CD4-positive, alpha-beta T cell treated with Interleukin-2 at 100 ng/mL for 4 hours (primary cell): ENCODE results near the gene PLPP1.

Source experiments
- DNase-seq: peaks from one replicate; pipeline ENCODE4 v3.0.0-alpha.2; 2020; ENCODE audit warnings: low spot score

Gene PLPP1

DNA sequence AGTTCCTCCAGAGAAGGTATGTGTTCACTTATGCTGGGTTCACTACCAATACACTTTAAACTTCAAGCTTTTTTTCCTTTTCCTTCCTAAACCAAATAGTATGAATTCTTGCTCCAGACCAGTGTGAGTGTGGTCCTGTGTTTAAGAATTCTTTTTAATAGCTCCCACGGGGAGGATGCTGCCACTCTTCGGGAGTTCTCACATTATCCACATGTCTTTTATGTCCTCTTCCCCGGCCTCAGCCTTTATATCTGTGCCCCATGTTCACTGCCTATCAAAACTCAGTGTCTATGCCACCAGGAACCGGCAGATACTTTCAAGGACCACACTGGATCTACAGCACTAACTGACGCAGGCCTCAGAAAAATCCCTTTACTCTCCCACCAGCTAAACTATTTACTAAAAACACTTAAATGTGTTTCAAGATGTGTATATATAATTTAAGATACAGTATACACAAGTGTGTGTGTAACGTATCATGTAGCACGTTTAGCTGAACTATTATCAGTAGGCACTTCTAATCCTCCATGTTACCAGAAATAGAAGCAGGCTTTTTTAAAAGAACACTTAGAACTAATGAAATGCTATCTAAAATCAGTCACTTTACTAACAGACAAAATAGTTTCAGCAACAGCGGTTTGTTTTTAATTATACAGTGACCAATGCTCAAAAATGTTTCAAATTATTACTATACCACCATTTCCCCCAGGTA lies 88.0 kb downstream of the PLPP1 start:
- DNase-seq: no peak

DNA sequence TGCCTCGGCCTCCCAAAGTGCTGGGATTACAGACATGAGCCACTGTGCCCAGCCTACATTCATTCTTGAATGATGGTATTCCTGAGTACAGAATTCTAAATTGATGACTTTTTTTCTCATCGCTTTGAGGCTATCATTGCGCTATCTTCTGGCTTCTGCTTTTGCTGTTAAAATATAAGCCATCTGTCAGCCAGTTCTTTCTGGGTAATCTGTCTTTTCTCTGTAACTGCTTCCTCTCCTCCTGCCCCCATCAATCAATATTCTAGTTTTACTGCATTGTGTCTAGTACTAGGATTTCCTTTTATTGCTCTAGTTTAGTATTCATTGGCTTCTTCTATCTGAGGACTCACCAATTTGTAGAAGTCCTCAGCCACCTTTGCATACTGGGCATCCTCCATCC lies 89.0 kb downstream of the PLPP1 start:
- DNase-seq: no peak

DNA sequence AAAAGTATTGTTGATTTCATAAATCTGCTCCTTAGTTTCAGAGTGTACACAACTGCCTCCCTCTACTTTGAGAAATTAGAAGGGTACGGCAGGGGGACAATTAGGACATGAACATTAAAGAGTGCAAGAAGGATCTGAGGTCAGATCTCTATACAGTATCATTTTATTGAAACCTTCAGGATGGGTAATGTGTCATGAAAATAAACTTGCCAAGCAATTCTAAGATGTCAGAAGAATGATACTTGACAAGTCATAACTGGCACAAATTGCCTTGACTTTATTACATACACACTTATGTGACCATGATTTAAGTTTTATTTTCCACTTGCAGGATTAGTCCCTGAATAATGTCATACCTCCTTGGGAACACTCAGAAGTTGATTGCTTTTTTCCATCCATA lies 92.8 kb downstream of the PLPP1 start:
- DNase-seq: no peak

GRCh38 chr5:55441107-55441771 lies 93.5 kb downstream of the PLPP1 start:
- no peak for DNase-seq

GRCh38 chr5:55440188-55440646 lies 94.5 kb downstream of the PLPP1 start:
- no peak for DNase-seq

GRCh38 chr5:55438998-55439397 lies 95.8 kb downstream of the PLPP1 start:
- no peak for DNase-seq

- DNase-seq: no peak
Observed at GRCh38 chr5:55437859-55438206, 96.9 kb downstream of the PLPP1 start.

DNA sequence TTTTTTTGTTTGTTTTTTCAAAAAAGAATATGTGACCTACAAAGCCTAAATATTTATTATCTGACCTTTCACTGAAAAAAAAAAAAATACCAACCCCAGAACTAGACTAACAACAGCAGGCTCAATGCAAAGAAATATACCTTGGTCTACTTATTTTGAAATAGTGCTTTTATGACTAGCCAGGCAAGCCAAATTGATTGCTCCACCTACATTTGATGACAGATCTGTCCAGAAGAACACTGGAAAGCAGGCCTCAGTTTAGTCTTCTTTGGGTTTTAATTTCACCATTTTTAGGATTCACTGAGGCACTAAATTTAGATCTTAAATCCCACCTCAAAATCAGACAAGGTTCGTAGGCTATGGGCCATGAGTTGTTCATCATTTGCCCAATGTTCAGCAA lies 97.3 kb downstream of the PLPP1 start:
- DNase-seq: no peak

- DNase-seq: no peak
Observed at GRCh38 chr5:55432549-55432948, 102.2 kb downstream of the PLPP1 start.

GRCh38 chr5:55429613-55430253 lies 105.0 kb downstream of the PLPP1 start:
- DNase-seq: no peak

GRCh38 chr5:55429221-55429612 lies 105.5 kb downstream of the PLPP1 start:
- DNase-seq: no peak

GRCh38 chr5:55427157-55427556 lies 107.6 kb downstream of the PLPP1 start:
- DNase-seq: no peak

GRCh38 chr5:55426455-55426854 lies 108.3 kb downstream of the PLPP1 start:
- DNase-seq: no peak

- DNase-seq: no peak
Observed at GRCh38 chr5:55421074-55421529, 113.7 kb downstream of the PLPP1 start.

GRCh38 chr5:55418994-55419968 lies 115.5 kb downstream of the PLPP1 start:
- DNase-seq: no peak

- DNase-seq: no peak
Observed at GRCh38 chr5:55416306-55416705, 118.5 kb downstream of the PLPP1 start.

DNA sequence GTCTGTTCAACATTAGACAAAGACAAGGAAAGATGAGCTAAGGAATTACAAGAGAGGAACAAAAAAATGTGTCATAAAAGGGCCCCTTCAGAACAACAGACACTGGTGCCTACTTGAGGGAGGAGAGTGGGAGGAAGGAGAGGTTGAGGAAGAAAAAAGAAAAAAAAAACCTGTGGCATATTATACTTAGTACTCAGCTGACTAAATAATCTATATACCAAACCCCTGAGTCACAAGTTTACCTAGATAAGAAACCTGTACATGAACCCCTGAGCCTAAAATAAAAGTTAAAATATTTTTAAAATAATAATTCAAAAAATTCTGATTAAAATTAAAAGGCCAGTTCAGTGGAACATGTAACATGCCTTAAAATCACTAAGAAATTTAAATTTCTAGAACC lies 119.7 kb downstream of the PLPP1 start:
- no peak for DNase-seq

GRCh38 chr5:55413644-55414043 lies 121.1 kb downstream of the PLPP1 start:
- DNase-seq: no peak

DNA sequence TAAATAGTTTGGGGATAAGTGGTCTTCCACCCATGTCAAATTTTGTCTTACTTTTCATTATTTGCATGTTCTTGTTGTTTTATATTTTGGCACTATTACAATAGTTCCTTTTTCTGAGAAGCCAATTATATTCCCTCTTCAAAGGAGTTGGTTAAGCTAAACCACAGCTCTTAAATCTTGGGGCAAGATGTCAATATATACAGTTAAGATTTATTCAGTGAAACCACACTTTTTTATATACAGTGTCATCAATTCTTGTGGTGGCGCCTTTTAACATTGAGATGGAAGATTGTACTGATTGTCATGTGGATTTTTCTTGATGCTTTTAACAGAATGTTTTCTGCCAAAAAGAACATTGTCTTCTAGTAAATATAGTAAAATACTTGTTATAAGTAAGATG lies 122.9 kb downstream of the PLPP1 start:
- DNase-seq: no peak

- no peak for DNase-seq
Observed at GRCh38 chr5:55410845-55411244, 123.9 kb downstream of the PLPP1 start.

DNA sequence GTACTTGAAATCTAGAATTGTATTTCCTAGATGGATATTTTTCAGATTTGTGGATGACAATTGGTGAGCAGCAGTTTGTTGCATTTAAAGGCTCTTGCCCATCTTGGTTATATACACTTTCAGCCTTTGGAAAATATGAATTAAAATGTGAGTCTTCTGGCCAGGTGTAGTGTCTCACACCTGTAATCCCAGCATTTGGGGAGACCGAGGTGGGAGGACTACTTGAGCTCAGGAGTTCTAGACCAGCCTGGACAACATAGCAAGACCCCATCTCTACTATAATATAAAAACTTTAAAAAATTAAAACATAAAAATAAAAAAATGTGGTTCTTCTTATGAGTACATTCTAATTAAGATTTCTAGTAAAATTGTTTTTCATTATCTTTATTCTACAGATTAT lies 125.0 kb downstream of the PLPP1 start:
- DNase-seq: no peak

GRCh38 chr5:55407984-55408383 lies 126.8 kb downstream of the PLPP1 start:
- DNase-seq: no peak
